Measurements from ENCODE around the gene AWAT2.

AWAT2 gene

GRCh38 chrX:70054391-70054790 lies 4.7 kb upstream of the AWAT2 start:
- DNase-seq (ENCODE audit: low read depth), result no peak
- no peak overlapping the region for H3K4me3 ChIP-seq (ENCODE audit: low read depth, low read length)
- TF ChIP-seq CTCF (IDR thresholded peaks at IDR 0.05; ENCODE audit: control insufficient read depth, extremely low read depth, insufficient read depth), result no peak

- TF ChIP-seq CTCF (IDR thresholded peaks at IDR 0.05; ENCODE audit: control insufficient read depth, extremely low read depth, insufficient read depth), result no peak
- H3K4me3 ChIP-seq (ENCODE audit: low read depth, low read length), result no peak overlapping the region
- DNase-seq (ENCODE audit: low read depth), result no peak
These were observed 3.3 kb upstream of the AWAT2 start for GRCh38 chrX:70052895-70053615.

- DNase-seq (ENCODE audit: low read depth), result no peak
These were observed 332 bp downstream of the AWAT2 start for GRCh38 chrX:70049406-70049805.

GRCh38 chrX:70046978-70047377 lies 2.8 kb downstream of the AWAT2 start:
- DNase-seq (ENCODE audit: low read depth), result no peak
- no peak for TF ChIP-seq CTCF (IDR thresholded peaks at IDR 0.05; ENCODE audit: control insufficient read depth, extremely low read depth, insufficient read depth)
- H3K4me3 ChIP-seq (ENCODE audit: low read depth, low read length), result no peak overlapping the region

More at GRCh38 chrX:70049406-70049805, 332 bp downstream of the AWAT2 start:
- no peak for TF ChIP-seq CTCF (IDR thresholded peaks at IDR 0.05; ENCODE audit: control insufficient read depth, extremely low read depth, insufficient read depth)
- H3K4me3 ChIP-seq (ENCODE audit: low read depth, low read length), result no peak overlapping the region

GRCh38 chrX:70044541-70045245 lies 5.0 kb downstream of the AWAT2 start:
- H3K4me3 ChIP-seq (ENCODE audit: low read depth, low read length), result no peak overlapping the region
- no peak for TF ChIP-seq CTCF (IDR thresholded peaks at IDR 0.05; ENCODE audit: control insufficient read depth, extremely low read depth, insufficient read depth)
- DNase-seq (ENCODE audit: low read depth), result no peak

GRCh38 chrX:70043685-70044084 lies 6.1 kb downstream of the AWAT2 start:
- no peak overlapping the region for H3K4me3 ChIP-seq (ENCODE audit: low read depth, low read length)
- TF ChIP-seq CTCF (IDR thresholded peaks at IDR 0.05; ENCODE audit: control insufficient read depth, extremely low read depth, insufficient read depth), result no peak
- DNase-seq (ENCODE audit: low read depth), result no peak

Data from LNCaP clone FGC (cell line).